ENCODE measurements around the gene DYNC1H1. TPM values are rescaled to one million over a fixed set of nuclear protein-coding genes. Genes with fewer than 3 reads are reported as not detected.

DYNC1H1 gene
- total RNA-seq, 4 donors from 2014 or later: 608 to 897 (median 728) TPM

DNA sequence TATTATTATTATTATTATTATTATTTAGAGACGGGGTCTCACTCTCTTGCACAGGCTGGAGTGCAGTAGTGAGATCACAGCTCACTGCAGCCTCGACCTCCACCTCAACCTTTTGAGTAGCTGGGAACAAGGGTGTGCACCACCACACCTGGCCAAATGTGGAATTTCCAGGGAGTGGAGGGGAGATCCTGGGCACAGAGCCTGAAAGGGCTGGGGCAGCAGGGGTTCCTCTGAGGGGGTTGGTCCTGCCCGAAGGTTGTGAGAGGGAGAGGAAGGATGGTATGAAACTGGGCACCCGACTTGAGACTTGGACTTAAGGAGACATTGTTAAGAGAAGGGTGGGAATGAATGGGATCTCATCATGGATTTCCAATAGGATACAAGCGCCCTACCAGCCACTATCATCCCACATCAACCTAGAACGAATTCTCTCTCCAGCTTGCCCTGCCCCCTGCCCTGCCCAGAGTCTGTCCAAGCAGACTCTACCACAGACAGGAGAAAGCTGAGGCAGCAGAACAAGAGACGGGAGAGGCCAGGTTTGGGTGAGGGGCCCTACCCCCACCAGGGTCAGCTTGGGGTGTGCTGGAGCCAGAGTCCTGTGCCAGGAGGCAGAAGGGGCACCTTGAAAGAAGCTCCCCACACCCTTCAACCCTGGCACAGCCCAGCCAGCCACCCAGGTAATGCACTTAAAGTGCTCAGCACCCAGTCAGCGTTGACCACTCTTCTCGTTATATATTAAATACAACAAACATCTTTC, 2.4 kb upstream of the DYNC1H1 start:
- H3K36me3 ChIP-seq: no peaks in the 10 kb centered on the region
- WGBS: 86% methylated on average over 6 of the region's 9 CpGs
- H3K27ac ChIP-seq (replicated peaks in 1 of 4): peak overlapping the region; percentile 62 to 99 (median 98)
- H3K4me3 ChIP-seq: no peak overlapping the region
- no peaks in the 10 kb centered on the region for H3K27me3 ChIP-seq
- peaks cover 32 to 59% (median 50%) of the 10 kb centered on the region in 4 donors for H3K4me1 ChIP-seq
- intact Hi-C loops (cut with DNase I): loop anchor here (2.0 to 5.0 kb wide), 2 partner anchors 135 to 355 kb away; partner anchors contain the start of gene ZNF839
- no peaks in the 10 kb centered on the region for H3K9me3 ChIP-seq
- no peak for DNase-seq (ENCODE audit: extremely low spot score)
- TF ChIP-seq POLR2A (IDR thresholded peaks at IDR 0.05; ENCODE audit: low read depth) (no peak), POLR2AphosphoS5 (IDR thresholded peaks at IDR 0.05) (no peak), EP300 (IDR thresholded peaks at IDR 0.05) (no peak)
- TF ChIP-seq, protein P1, sequence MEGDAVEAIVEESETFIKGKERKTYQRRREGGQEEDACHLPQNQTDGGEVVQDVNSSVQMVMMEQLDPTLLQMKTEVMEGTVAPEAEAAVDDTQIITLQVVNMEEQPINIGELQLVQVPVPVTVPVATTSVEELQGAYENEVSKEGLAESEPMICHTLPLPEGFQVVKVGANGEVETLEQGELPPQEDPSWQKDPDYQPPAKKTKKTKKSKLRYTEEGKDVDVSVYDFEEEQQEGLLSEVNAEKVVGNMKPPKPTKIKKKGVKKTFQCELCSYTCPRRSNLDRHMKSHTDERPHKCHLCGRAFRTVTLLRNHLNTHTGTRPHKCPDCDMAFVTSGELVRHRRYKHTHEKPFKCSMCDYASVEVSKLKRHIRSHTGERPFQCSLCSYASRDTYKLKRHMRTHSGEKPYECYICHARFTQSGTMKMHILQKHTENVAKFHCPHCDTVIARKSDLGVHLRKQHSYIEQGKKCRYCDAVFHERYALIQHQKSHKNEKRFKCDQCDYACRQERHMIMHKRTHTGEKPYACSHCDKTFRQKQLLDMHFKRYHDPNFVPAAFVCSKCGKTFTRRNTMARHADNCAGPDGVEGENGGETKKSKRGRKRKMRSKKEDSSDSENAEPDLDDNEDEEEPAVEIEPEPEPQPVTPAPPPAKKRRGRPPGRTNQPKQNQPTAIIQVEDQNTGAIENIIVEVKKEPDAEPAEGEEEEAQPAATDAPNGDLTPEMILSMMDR (IDR thresholded peaks at IDR 0.05): no peak

DNA sequence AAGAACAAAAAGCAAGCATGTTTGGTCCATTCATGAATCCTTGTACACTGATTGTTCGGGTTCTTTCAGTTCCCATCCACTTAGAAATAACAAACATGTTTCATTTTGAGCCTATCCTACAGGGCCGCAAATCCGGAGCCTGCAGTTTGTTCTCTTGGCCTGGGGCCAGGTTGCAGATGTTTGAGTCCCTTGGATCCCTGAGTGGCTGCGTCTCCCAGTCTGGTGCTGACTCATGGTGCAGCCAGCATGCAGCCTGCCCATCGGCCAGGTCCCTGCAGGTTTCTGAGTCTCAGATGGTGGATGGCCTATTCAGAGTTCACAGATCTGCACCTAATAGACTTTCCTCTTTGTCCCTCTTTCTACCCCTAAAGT, 1.9 kb upstream of the DYNC1H1 start:
- no peaks in the 10 kb centered on the region for H3K36me3 ChIP-seq
- no peaks in the 10 kb centered on the region for H3K27me3 ChIP-seq
- H3K4me3 ChIP-seq: no peak overlapping the region
- WGBS: 18% methylated on average over 5 of the region's 5 CpGs
- H3K9me3 ChIP-seq: no peaks in the 10 kb centered on the region
- peak overlapping the region; percentile 62 to 99 (median 98) for H3K27ac ChIP-seq (replicated peaks in 1 of 4)
- DNase-seq (ENCODE audit: extremely low spot score): no peak
- peaks cover 38 to 64% (median 56%) of the 10 kb centered on the region in 4 donors for H3K4me1 ChIP-seq
- intact Hi-C loops (cut with DNase I): loop anchor here (5.0 kb wide), 1 partner anchor 355 kb away; the partner anchor contains the start of gene ZNF839
- TF ChIP-seq, protein P1 (IDR thresholded peaks at IDR 0.05): no peak
- no peak for TF ChIP-seq POLR2A (IDR thresholded peaks at IDR 0.05; ENCODE audit: low read depth)
- TF ChIP-seq POLR2AphosphoS5 (IDR thresholded peaks at IDR 0.05): peak; percentile 24 to 42

DNA sequence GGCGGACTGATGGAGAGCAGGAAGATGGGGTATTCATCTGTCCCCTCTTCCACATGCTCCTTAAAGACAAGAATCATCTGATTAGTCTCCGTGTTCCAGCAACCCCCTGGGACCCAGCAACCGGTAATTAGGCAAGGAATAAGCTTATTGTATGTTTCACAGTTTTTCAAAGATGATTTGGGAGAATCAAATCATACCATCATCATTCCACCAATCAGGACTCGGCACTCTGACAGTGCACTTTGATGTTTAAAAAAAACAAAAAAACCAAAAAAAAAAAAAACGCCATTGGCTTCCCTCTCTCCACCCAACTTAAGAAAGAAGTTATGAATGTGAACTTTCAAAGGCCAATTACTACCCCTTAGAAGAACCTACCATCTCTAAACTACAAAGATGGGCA, 1.3 kb upstream of the DYNC1H1 start:
- Histone ChIP-seq H3K9me3 (no peaks in the 10 kb centered on the region), H3K27me3 (no peaks in the 10 kb centered on the region), H3K4me1 (peaks cover 39 to 70% (median 62%) of the 10 kb centered on the region in 4 donors), H3K27ac (replicated peaks in 1 of 4) (peak overlapping the region; percentile 62 to 99 (median 98)), H3K36me3 (no peaks in the 10 kb centered on the region), H3K4me3 (no peak overlapping the region)
- intact Hi-C loops (cut with DNase I): loop anchor here (5.0 kb wide), 1 partner anchor 354 kb away; the partner anchor contains the start of gene ZNF839
- TF ChIP-seq POLR2A (IDR thresholded peaks at IDR 0.05; ENCODE audit: low read depth) (no peak), POLR2AphosphoS5 (IDR thresholded peaks at IDR 0.05) (no peak), EP300 (IDR thresholded peaks at IDR 0.05) (no peak)
- TF ChIP-seq, protein P1 (IDR thresholded peaks at IDR 0.05): no peak
- WGBS: 88% methylated on average over 5 of the region's 5 CpGs
- DNase-seq (ENCODE audit: extremely low spot score): no peak

DNA sequence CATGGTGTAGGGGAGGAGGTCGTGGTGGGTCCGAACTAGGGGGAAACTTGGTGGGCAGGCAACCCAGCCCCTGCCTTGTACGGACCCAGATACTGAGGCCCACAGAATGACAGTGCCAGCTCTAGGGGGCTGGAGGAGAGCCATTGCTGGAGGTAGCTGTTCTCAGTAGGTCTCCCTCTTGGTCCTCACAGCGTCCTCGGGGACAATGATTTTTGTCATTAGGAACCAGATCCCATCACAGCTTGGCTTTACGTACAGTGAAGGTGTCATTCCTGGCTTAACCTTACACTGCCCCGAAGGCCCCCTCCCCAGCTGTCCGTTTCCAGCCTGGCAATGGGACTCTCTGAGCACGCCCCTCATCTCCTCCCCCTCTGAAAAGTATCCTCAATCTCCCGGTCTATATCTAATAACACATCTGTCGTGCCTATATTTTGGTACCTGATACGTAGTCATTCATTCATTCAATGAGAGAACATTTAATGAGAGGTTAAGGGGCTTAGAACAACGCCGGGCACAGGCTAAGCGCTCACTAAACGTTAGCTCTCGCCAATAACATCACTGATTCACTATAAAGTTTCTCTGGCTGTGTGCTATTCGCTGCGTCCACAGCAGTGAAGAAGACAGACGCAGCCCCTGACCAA, 597 bp upstream of the DYNC1H1 start:
- DNase-seq (ENCODE audit: extremely low spot score): no peak
- H3K27me3 ChIP-seq: no peaks in the 10 kb centered on the region
- WGBS: 38% methylated on average over 20 of the region's 20 CpGs
- H3K27ac ChIP-seq (replicated peaks in 1 of 4): peak overlapping the region; percentile 62 to 99 (median 98)
- peaks cover 0 to 5% (median 0%) of the 10 kb centered on the region in 4 donors for H3K36me3 ChIP-seq
- peak overlapping the region; percentile 97 to 100 (median 100) for H3K4me3 ChIP-seq
- H3K9me3 ChIP-seq: no peaks in the 10 kb centered on the region
- no peak for TF ChIP-seq EP300 (IDR thresholded peaks at IDR 0.05)
- no peak for TF ChIP-seq POLR2A (IDR thresholded peaks at IDR 0.05; ENCODE audit: low read depth)
- TF ChIP-seq, protein P1 (IDR thresholded peaks at IDR 0.05): no peak
- TF ChIP-seq POLR2AphosphoS5 (IDR thresholded peaks at IDR 0.05): no peak
- H3K4me1 ChIP-seq: peaks cover 39 to 77% (median 67%) of the 10 kb centered on the region in 4 donors
- intact Hi-C loops (cut with DNase I): loop anchor here (5.0 kb wide), 1 partner anchor 354 kb away; the partner anchor contains the start of gene ZNF839

All from esophagus muscularis mucosa (tissue), 4 donors.